ENCODE data around the gene STRA6.

- TF ChIP-seq CTCF (IDR thresholded peaks at IDR 0.05): no peak
- TF ChIP-seq POLR2A (IDR thresholded peaks at IDR 0.05): no peak
These were observed 24.1 kb downstream of the STRA6 start for GRCh38 chr15:74178326-74179100.
